PC-3 (cell line): ENCODE results near the gene KRTCAP2. TPM values are rescaled to one million over a fixed set of nuclear protein-coding genes. Genes with fewer than 3 reads are reported as not detected.

Experiments used
- ATAC-seq: fragments of 200-7000 bp; cut with Tn5 transposase; 2 replicates; pipeline ENCODE4 v1.9.1; 2020; ENCODE audit warnings: mild to moderate bottlenecking, moderate library complexity
- BruUV-seq: library from RNA; stranded (reverse); fragments of 400-500 nt; replicated peaks from 2 replicates; lab custom pipeline; 2021; lab: Mats Ljungman, UMichigan
- CTCF ChIA-PET: fragments of 300-600 bp; sonication (Branson Sonifier 250); formaldehyde crosslinking; loops from one replicate; lab custom pipeline; 2022; ENCODE audit warnings: antibody characterized with exemption; lab: Charles Lee
- POLR2A ChIA-PET: fragments of 300-600 bp; sonication (Branson Sonifier 250); formaldehyde crosslinking; loops from one replicate; lab custom pipeline; 2022; ENCODE audit warnings: antibody characterized with exemption; ENCODE audit not compliant: unreplicated experiment; lab: Charles Lee
- DNase-seq: peaks from one replicate; pipeline ENCODE4 v3.0.0-alpha.2; 2015
- H2AFZ ChIP-seq: fragments of 300-600 bp; sonication (generic); 2 replicates; pipeline ENCODE4 v1.6.0; 2016; ENCODE audit warnings: antibody characterized with exemption, low read length
- H3F3A ChIP-seq: fragments of 300-600 bp; sonication (generic); one replicate; pipeline ENCODE4 v1.6.0; 2017; ENCODE audit warnings: antibody characterized with exemption, low read length, control low read depth, mild to moderate bottlenecking; ENCODE audit not compliant: unreplicated experiment
- H3K27ac ChIP-seq: fragments of 300-600 bp; sonication (generic); 2 replicates; pipeline ENCODE4 v1.5.1; 2016; ENCODE audit warnings: mild to moderate bottlenecking, low read length
- H3K27me3 ChIP-seq: fragments of 300-600 bp; sonication (generic); 2 replicates; pipeline ENCODE4 v1.6.1; 2016; ENCODE audit warnings: low read length, mixed read lengths
- H3K36me3 ChIP-seq: fragments of 300-600 bp; sonication (generic); 2 replicates; pipeline ENCODE4 v1.6.1; 2016; ENCODE audit warnings: low read depth, mixed run types, low read length, mixed read lengths
- H3K4me1 ChIP-seq: fragments of 300-600 bp; sonication (generic); 2 replicates; pipeline ENCODE4 v1.5.1; 2016; ENCODE audit warnings: low read length; ENCODE audit not compliant: insufficient read depth
- H3K4me2 ChIP-seq: fragments of 300-600 bp; sonication (generic); 2 replicates; pipeline ENCODE4 v1.6.0; 2016; ENCODE audit warnings: low read length
- H3K4me3 ChIP-seq: fragments of 300-600 bp; sonication (generic); 2 replicates; pipeline ENCODE4 v1.5.1; 2016; ENCODE audit warnings: mild to moderate bottlenecking, low read length, mixed read lengths
- H3K79me2 ChIP-seq: fragments of 300-600 bp; sonication (generic); 2 replicates; pipeline ENCODE4 v1.6.1; 2017; ENCODE audit warnings: low read length, mixed read lengths
- H3K9ac ChIP-seq: fragments of 300-600 bp; sonication (generic); 2 replicates; pipeline ENCODE4 v1.6.0; 2016; ENCODE audit warnings: mild to moderate bottlenecking, low read length
- H3K9me2 ChIP-seq: fragments of 300-600 bp; sonication (generic); replicated peaks from 2 replicates; pipeline ENCODE4 v1.6.1; 2016; ENCODE audit warnings: mixed run types, low read length, mixed read lengths
- H3K9me3 ChIP-seq: fragments of 300-600 bp; sonication (generic); 2 replicates; pipeline ENCODE4 v1.6.1; 2016; ENCODE audit warnings: low read length, mixed read lengths
- H4K20me1 ChIP-seq: fragments of 300-600 bp; sonication (generic); 2 replicates; pipeline ENCODE4 v1.6.1; 2016; ENCODE audit warnings: low read length, mixed read lengths
- EZH2 ChIP-seq: fragments of 300-600 bp; sonication (generic); IDR thresholded peaks from one replicate; pipeline ENCODE4 v1.6.1; 2017; ENCODE audit warnings: antibody characterized with exemption, mild to moderate bottlenecking, low read length; ENCODE audit not compliant: unreplicated experiment
- EZH2phosphoT487 ChIP-seq: fragments of 300-600 bp; sonication (generic); IDR thresholded peaks from 2 replicates; pipeline ENCODE4 v1.6.1; 2018; ENCODE audit warnings: mild to moderate bottlenecking, antibody characterized with exemption, low read length, borderline replicate concordance
- intact Hi-C: fragments of 100-400 bp; cut with micrococcal nuclease; formaldehyde crosslinking; loops from 2 replicates; pipeline ENCODE4 v1.9.0; 2023
- total RNA-seq: library from RNA; depleted of rRNA; stranded (reverse); fragments of >200 nt; gene quantifications from 2 replicates; pipeline ENCODE4 v1.2.3, GENCODE V29; 2014
- TF ChIP-seq, protein P1 (sequence below): fragments of 300-600 bp; sonication (generic); conservative IDR thresholded peaks from 2 replicates; pipeline ENCODE4 v1.5.1; 2017; ENCODE audit warnings: antibody characterized with exemption, low read depth, mild to moderate bottlenecking, low read length

KRTCAP2 gene
- total RNA-seq, 1 experiment from 2014 or later, result 241 TPM

GRCh38 chr1:155206891-155207805 is 34.0 kb upstream of the KRTCAP2 start:
- peak overlapping the region; percentile 7; the same call in 1 of the 2 replicates for H3K27ac ChIP-seq
- no peak overlapping the region; the same call in 1 of the 2 replicates for H3K9ac ChIP-seq
- no TSS peak for BruUV-seq
- DNase-seq, result peak; percentile 93
- CTCF ChIA-PET, result interaction anchor here (0.5 to 2.0 kb wide), 9 partner anchors 13 to 73 kb away, joined by 3 to 12 read pairs (median 9); partner anchors contain the start of genes CLK2 and KRTCAP2
- H3K79me2 ChIP-seq, result peaks cover 12% of the 10 kb centered on the region
- no peaks in the 10 kb centered on the region for H3K9me2 ChIP-seq
- no peaks in the 10 kb centered on the region; the same call in 1 of the 2 replicates for H3K36me3 ChIP-seq
- ATAC-seq, result peak; percentile 42
- peaks cover 26% of the 10 kb centered on the region for H3K4me1 ChIP-seq
- no peaks in the 10 kb centered on the region for H3F3A ChIP-seq
- no peak for TF ChIP-seq EZH2phosphoT487
- TF ChIP-seq, protein P1, sequence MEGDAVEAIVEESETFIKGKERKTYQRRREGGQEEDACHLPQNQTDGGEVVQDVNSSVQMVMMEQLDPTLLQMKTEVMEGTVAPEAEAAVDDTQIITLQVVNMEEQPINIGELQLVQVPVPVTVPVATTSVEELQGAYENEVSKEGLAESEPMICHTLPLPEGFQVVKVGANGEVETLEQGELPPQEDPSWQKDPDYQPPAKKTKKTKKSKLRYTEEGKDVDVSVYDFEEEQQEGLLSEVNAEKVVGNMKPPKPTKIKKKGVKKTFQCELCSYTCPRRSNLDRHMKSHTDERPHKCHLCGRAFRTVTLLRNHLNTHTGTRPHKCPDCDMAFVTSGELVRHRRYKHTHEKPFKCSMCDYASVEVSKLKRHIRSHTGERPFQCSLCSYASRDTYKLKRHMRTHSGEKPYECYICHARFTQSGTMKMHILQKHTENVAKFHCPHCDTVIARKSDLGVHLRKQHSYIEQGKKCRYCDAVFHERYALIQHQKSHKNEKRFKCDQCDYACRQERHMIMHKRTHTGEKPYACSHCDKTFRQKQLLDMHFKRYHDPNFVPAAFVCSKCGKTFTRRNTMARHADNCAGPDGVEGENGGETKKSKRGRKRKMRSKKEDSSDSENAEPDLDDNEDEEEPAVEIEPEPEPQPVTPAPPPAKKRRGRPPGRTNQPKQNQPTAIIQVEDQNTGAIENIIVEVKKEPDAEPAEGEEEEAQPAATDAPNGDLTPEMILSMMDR, result peak; percentile 95
- no peak for TF ChIP-seq EZH2
- peak overlapping the region; percentile 95 for H3K4me2 ChIP-seq
- H3K27me3 ChIP-seq, result no peaks in the 10 kb centered on the region
- peak overlapping the region; percentile 16; the same call in 1 of the 2 replicates for H3K4me3 ChIP-seq
- H2AFZ ChIP-seq, result peak overlapping the region; percentile 46; the same call in 1 of the 2 replicates
- POLR2A ChIA-PET, result interaction anchor here (0.6 to 0.9 kb wide), 4 partner anchors 17 to 37 kb away, joined by 3 to 8 read pairs (median 4); partner anchors contain the start of gene KRTCAP2
- H3K9me3 ChIP-seq, result no peaks in the 10 kb centered on the region
- intact Hi-C loops, result loop anchor here (1.0 to 5.0 kb wide), 4 partner anchors 20 to 118 kb away; a partner anchor contains a TSS
- no peaks in the 10 kb centered on the region for H4K20me1 ChIP-seq

DNA sequence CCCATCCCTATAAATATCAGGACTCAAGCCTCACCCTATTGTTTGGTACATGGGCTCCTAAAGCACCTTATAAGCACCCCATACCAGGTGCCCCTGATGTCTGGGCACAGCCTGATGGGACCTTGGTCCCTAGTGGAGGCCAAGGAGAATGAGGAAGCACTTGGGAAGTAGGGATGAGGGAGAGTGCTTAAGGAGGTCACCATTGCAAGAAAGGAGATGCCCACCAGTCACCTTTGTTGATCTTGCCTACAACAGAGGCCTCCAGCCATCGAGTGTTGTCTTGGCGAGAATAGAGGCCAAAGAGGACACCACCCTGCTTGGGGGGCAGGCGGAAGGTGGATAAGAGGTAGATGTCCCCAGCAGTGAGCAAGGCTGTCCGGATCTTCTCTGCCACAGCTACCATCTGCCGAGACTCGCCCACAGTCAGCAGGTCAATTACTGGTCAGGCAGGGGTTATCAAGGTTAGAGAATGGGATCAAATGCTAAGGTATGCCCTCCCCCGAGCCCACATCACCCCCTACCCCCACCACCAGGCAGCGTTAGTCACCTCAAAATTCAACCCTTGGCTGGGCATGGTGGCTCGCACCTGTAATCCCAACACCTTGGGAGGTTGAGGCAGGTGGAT is 33.0 kb upstream of the KRTCAP2 start:
- BruUV-seq, result no TSS peak
- TF ChIP-seq EZH2phosphoT487, result no peak
- TF ChIP-seq, protein P1, result no peak
- no peak for TF ChIP-seq EZH2
- Histone ChIP-seq H3K27ac (no peak overlapping the region), H3K4me3 (no peak overlapping the region), H4K20me1 (no peaks in the 10 kb centered on the region), H3F3A (no peaks in the 10 kb centered on the region), H3K4me1 (peaks cover 26% of the 10 kb centered on the region), H3K79me2 (peaks cover 12% of the 10 kb centered on the region), H3K36me3 (no peaks in the 10 kb centered on the region), H2AFZ (no peak overlapping the region), H3K9me3 (no peaks in the 10 kb centered on the region), H3K9ac (no peak overlapping the region), H3K27me3 (no peaks in the 10 kb centered on the region), H3K4me2 (no peak overlapping the region), H3K9me2 (no peaks in the 10 kb centered on the region)
- ChIA-PET CTCF (no interaction called here), POLR2A (interaction anchor here (0.5 to 0.9 kb wide), 2 partner anchors 12 to 33 kb away, joined by 4 to 5 read pairs; partner anchors contain the start of gene KRTCAP2)
- DNase-seq, result no peak
- intact Hi-C loops, result loop anchor here (1.0 to 5.0 kb wide), 3 partner anchors 36 to 119 kb away; a partner anchor contains a TSS
- ATAC-seq, result no peak
